T-helper 1 cell treated with Interleukin-12 subunit alpha and Interleukin-12 subunit beta and Interleukin-4 antibody, amounts not matched to agents 30 ng/mL and 1 ng/mL, for 36 hours (primary cell): ENCODE data around the gene SPTSSA. TPM values are rescaled to one million over a fixed set of nuclear protein-coding genes. Genes with fewer than 3 reads are reported as not detected.
"Not testable (repeated sequence)": the region's sequence is repeated elsewhere in the genome, so short reads cannot be mapped to it uniquely, and the experiment has no call there.

ENCODE experiments used
- intact Hi-C: fragments of 100-400 bp; cut with micrococcal nuclease; formaldehyde crosslinking; loops from one replicate; pipeline ENCODE4 v1.15.1; 2024
- total RNA-seq: library from RNA; stranded (reverse); gene quantifications from 2 replicates; pipeline ENCODE4 v1.2.3, GENCODE V29; 2022

Gene SPTSSA
- total RNA-seq, 1 donor from 2014 or later, result 12.0 TPM

GRCh38 chr14:34433957-34434356 is 28.1 kb downstream of the SPTSSA start:
- intact Hi-C loops, result no loop called here

GRCh38 chr14:34428102-34428466 is 34.0 kb downstream of the SPTSSA start:
- intact Hi-C loops, result not testable (repeated sequence)

- intact Hi-C loops, result no loop called here
Observed at GRCh38 chr14:34426313-34427295, 35.4 kb downstream of the SPTSSA start.

GRCh38 chr14:34425095-34425851 is 36.8 kb downstream of the SPTSSA start:
- intact Hi-C loops, result no loop called here

GRCh38 chr14:34424488-34424887 is 37.6 kb downstream of the SPTSSA start:
- intact Hi-C loops, result no loop called here

- intact Hi-C loops, result no loop called here
Observed at GRCh38 chr14:34423445-34423844, 38.6 kb downstream of the SPTSSA start.

GRCh38 chr14:34420547-34421150 is 41.4 kb downstream of the SPTSSA start:
- intact Hi-C loops, result no loop called here

- intact Hi-C loops, result no loop called here
Observed at GRCh38 chr14:34409721-34410120, 52.3 kb downstream of the SPTSSA start.

- intact Hi-C loops, result no loop called here
Observed at GRCh38 chr14:34407951-34408350, 54.1 kb downstream of the SPTSSA start.

- intact Hi-C loops, result no loop called here
Observed at GRCh38 chr14:34404416-34404815, 57.6 kb downstream of the SPTSSA start.

GRCh38 chr14:34403646-34404045 is 58.4 kb downstream of the SPTSSA start:
- intact Hi-C loops, result no loop called here

GRCh38 chr14:34398024-34398423 is 64.0 kb downstream of the SPTSSA start:
- intact Hi-C loops, result no loop called here

GRCh38 chr14:34387974-34388516 is 74.0 kb downstream of the SPTSSA start:
- intact Hi-C loops, result no loop called here

GRCh38 chr14:34386865-34387485 is 75.1 kb downstream of the SPTSSA start:
- intact Hi-C loops, result no loop called here

GRCh38 chr14:34385881-34386280 is 76.2 kb downstream of the SPTSSA start:
- intact Hi-C loops, result not testable (repeated sequence)

- intact Hi-C loops, result no loop called here
Observed at GRCh38 chr14:34383839-34384238, 78.2 kb downstream of the SPTSSA start.

Other genes with a start within 250 kb of the SPTSSA start
- 34.8 and 35.1 TPM in 2 replicates for gene EAPP, start 77.5 kb upstream of the SPTSSA start, total RNA-seq
- 86.6 and 88.4 TPM in 2 replicates for gene SNX6, start 167.9 kb upstream of the SPTSSA start, total RNA-seq